IMR-90 (cell line): ENCODE measurements around the gene HOXA7. TPM values are rescaled to one million over a fixed set of nuclear protein-coding genes. Genes with fewer than 3 reads are reported as not detected.

Source experiments
- ATAC-seq: fragments of 200-7000 bp; cut with Tn5 transposase; 2 replicates; pipeline ENCODE4 v1.9.1; 2020; ENCODE audit warnings: low read depth, mild to moderate bottlenecking, moderate library complexity
- BruUV-seq: library from RNA; stranded (reverse); fragments of 400-500 nt; replicated peaks from 2 replicates; lab custom pipeline; 2021; lab: Mats Ljungman, UMichigan
- CTCF ChIA-PET: fragments of 300-600 bp; formaldehyde crosslinking; extraction: SDS; loops from one replicate; lab custom pipeline; 2021; ENCODE audit warnings: antibody characterized with exemption; lab: Yijun Ruan, JAX
- POLR2A ChIA-PET: fragments of 300-600 bp; sonication (Branson Sonifier 250); formaldehyde crosslinking; loops from one replicate; lab custom pipeline; 2022; ENCODE audit warnings: antibody characterized with exemption; ENCODE audit not compliant: unreplicated experiment; lab: Charles Lee
- DNase-seq: peaks from one replicate; pipeline ENCODE4 v3.0.0; 2013
- H2AFZ ChIP-seq: replicated peaks from 2 replicates; pipeline ENCODE3; 2013; ENCODE audit warnings: low read length, mild to moderate bottlenecking; ENCODE audit not compliant: poor library complexity
- H2AK5ac ChIP-seq: 2 replicates; pipeline ENCODE4 v1.6.1; 2013; ENCODE audit warnings: low read depth, low read length, inconsistent platforms
- H2AK9ac ChIP-seq: replicated peaks from 2 replicates; pipeline ENCODE3; 2013; ENCODE audit warnings: mild to moderate bottlenecking, low read depth, low read length, moderate library complexity; ENCODE audit not compliant: poor library complexity
- H2BK120ac ChIP-seq: 2 replicates; pipeline ENCODE4 v1.6.1; 2013; ENCODE audit warnings: low read depth, low read length, inconsistent platforms
- H2BK15ac ChIP-seq: 3 replicates; pipeline ENCODE4 v1.6.1; 2013; ENCODE audit warnings: low read depth, low read length, inconsistent platforms
- H2BK20ac ChIP-seq: 2 replicates; pipeline ENCODE4 v1.6.1; 2013; ENCODE audit warnings: low read depth, mild to moderate bottlenecking, inconsistent platforms, low read length, moderate library complexity
- H2BK5ac ChIP-seq: 2 replicates; pipeline ENCODE4 v1.6.1; 2013; ENCODE audit warnings: mild to moderate bottlenecking, low read depth, low read length, inconsistent platforms; ENCODE audit not compliant: poor library complexity, severe bottlenecking
- H3K14ac ChIP-seq: replicated peaks from 2 replicates; pipeline ENCODE4 v1.6.1; 2013; ENCODE audit warnings: low read depth, low read length, inconsistent platforms
- H3K18ac ChIP-seq: 2 replicates; pipeline ENCODE4 v1.6.1; 2013; ENCODE audit warnings: low read depth, low read length, control low read depth
- H3K23ac ChIP-seq: 2 replicates; pipeline ENCODE4 v1.6.1; 2013; ENCODE audit warnings: low read depth, low read length, inconsistent platforms
- H3K27ac ChIP-seq: 2 replicates; pipeline ENCODE4 v1.5.1; 2013; ENCODE audit warnings: mild to moderate bottlenecking, control low read depth, low read length; ENCODE audit not compliant: insufficient read depth
- H3K27me3 ChIP-seq: 2 replicates; pipeline ENCODE4 v1.6.1; 2013; ENCODE audit warnings: low read length; ENCODE audit not compliant: control insufficient read depth, insufficient read depth
- H3K36me3 ChIP-seq: 2 replicates; pipeline ENCODE4 v1.6.1; 2013; ENCODE audit warnings: low read length, mixed read lengths; ENCODE audit not compliant: control insufficient read depth, insufficient read depth
- H3K4ac ChIP-seq: 2 replicates; pipeline ENCODE4 v1.6.1; 2013; ENCODE audit warnings: low read depth, low read length, inconsistent platforms
- H3K4me1 ChIP-seq: 2 replicates; pipeline ENCODE4 v1.6.1; 2013; ENCODE audit warnings: low read length, mixed read lengths; ENCODE audit not compliant: control insufficient read depth, insufficient read depth
- H3K4me2 ChIP-seq: 2 replicates; pipeline ENCODE4 v1.6.1; 2013; ENCODE audit warnings: low read depth, mild to moderate bottlenecking, control low read depth, low read length, moderate library complexity
- H3K4me3 ChIP-seq: 2 replicates; pipeline ENCODE4 v1.5.1; 2013; ENCODE audit warnings: low read depth, mild to moderate bottlenecking, control low read depth, low read length, moderate library complexity; ENCODE audit not compliant: insufficient read depth
- H3K56ac ChIP-seq: 2 replicates; pipeline ENCODE4 v1.6.1; 2013; ENCODE audit warnings: low read length, inconsistent platforms; ENCODE audit not compliant: insufficient read depth; ENCODE audit errors: extremely low read depth
- H3K79me1 ChIP-seq, 2 experiments: 2 replicates each; pipeline ENCODE4 v1.6.1; 2013; ENCODE audit warnings: low read length in 2 of 2, inconsistent platforms in 1 of 2, low read depth in 1 of 2
- H3K9ac ChIP-seq: 2 replicates; pipeline ENCODE4 v1.6.1; 2013; ENCODE audit warnings: low read depth, low read length, control low read depth
- H3K9me1 ChIP-seq: 2 replicates; pipeline ENCODE4 v1.6.1; 2013; ENCODE audit warnings: low read length, inconsistent platforms; ENCODE audit not compliant: insufficient read depth
- H3K9me3 ChIP-seq: 2 replicates; pipeline ENCODE4 v1.6.1; 2013; ENCODE audit warnings: low read length; ENCODE audit not compliant: control insufficient read depth, insufficient read depth
- H4K20me1 ChIP-seq: 2 replicates; pipeline ENCODE4 v1.6.1; 2013; ENCODE audit warnings: low read length, inconsistent platforms; ENCODE audit not compliant: insufficient read depth
- H4K5ac ChIP-seq: 2 replicates; pipeline ENCODE4 v1.6.1; 2013; ENCODE audit warnings: mild to moderate bottlenecking, low read depth, low read length, control low read depth
- H4K8ac ChIP-seq, 2 experiments: 2 replicates each; pipeline ENCODE4 v1.6.1; 2013; ENCODE audit warnings: low read depth in 2 of 2, low read length in 2 of 2, control low read depth in 1 of 2, inconsistent platforms in 1 of 2
- H4K91ac ChIP-seq: 2 replicates; pipeline ENCODE4 v1.6.1; 2013; ENCODE audit warnings: low read depth, low read length, inconsistent platforms; ENCODE audit not compliant: insufficient read depth
- ELK1 ChIP-seq: fragments of 150-350 bp; IDR thresholded peaks from 2 replicates; pipeline ENCODE4 v1.6.1; 2016; ENCODE audit warnings: low read depth, mild to moderate bottlenecking, low read length, moderate library complexity, borderline replicate concordance
- MAFK ChIP-seq: IDR thresholded peaks from 2 replicates; pipeline ENCODE4 v1.6.1; 2012; ENCODE audit warnings: low read depth, low read length, improper control_type of control experiment
- MXI1 ChIP-seq: IDR thresholded peaks from 2 replicates; pipeline ENCODE4 v1.6.1; 2012; ENCODE audit warnings: low read depth, mild to moderate bottlenecking, low read length, moderate library complexity, borderline replicate concordance
- NFE2L2 ChIP-seq: fragments of 150-350 bp; IDR thresholded peaks from 2 replicates; pipeline ENCODE4 v1.6.1; 2016; ENCODE audit warnings: low read depth, mild to moderate bottlenecking, low read length
- RCOR1 ChIP-seq: IDR thresholded peaks from 2 replicates; pipeline ENCODE4 v1.6.1; 2012; ENCODE audit warnings: mild to moderate bottlenecking, low read length, improper control_type of control experiment; ENCODE audit not compliant: insufficient replicate concordance
- SMC3 ChIP-seq: fragments of 150-350 bp; IDR thresholded peaks from 2 replicates; pipeline ENCODE4 v1.6.1; 2016; ENCODE audit warnings: low read depth, mild to moderate bottlenecking, antibody characterized with exemption, low read length, moderate library complexity
- WGBS, 2 experiments: methylation state at CpG; one replicate each; pipeline versions ENCODE4 v1.1.5 to v1.1.7; 2013; ENCODE audit warnings: missing lambda C conversion rate in 2 of 2; ENCODE audit not compliant: insufficient read length in 1 of 2; ENCODE audit errors: extremely low coverage in 2 of 2; 5-methylcytosine and 5-hydroxymethylcytosine counted together
- dilution Hi-C: fragments of 300-500 bp; cut with HindIII; formaldehyde crosslinking; loops from one replicate; pipeline ENCODE4 v1.14.3; 2018; ENCODE audit warnings: low sequenced_read_pairs; ENCODE audit not compliant: unreplicated experiment
- in situ Hi-C: fragments of 300-500 bp; cut with MboI; formaldehyde crosslinking; loops from 3 replicates; pipeline ENCODE4 v1.14.3; 2019; ENCODE audit warnings: low sequenced_read_pairs, inconsistent platforms, mixed read lengths
- intact Hi-C: fragments of 100-400 bp; cut with micrococcal nuclease; formaldehyde crosslinking; loops from 2 replicates; pipeline ENCODE4 v1.10.0; 2022
- polyA plus RNA-seq, 3 experiments: library from polyadenylated mRNA; depleted of rRNA; stranded (reverse); fragments of >200 nt; gene quantifications; 2 replicates each; pipeline ENCODE4 v1.2.3, GENCODE V29; 2012; ENCODE audit warnings: low replicate concordance in 1 of 3
- total RNA-seq: library from RNA; depleted of rRNA; stranded (reverse); fragments of >200 nt; gene quantifications from 2 replicates; pipeline ENCODE4 v1.2.3, GENCODE V29; 2012

HOXA7 gene
- total and polyA plus RNA-seq, 2 of the 4 experiments (the other 2 are of a cell fraction), result 0.18 to 1.7 TPM

DNA sequence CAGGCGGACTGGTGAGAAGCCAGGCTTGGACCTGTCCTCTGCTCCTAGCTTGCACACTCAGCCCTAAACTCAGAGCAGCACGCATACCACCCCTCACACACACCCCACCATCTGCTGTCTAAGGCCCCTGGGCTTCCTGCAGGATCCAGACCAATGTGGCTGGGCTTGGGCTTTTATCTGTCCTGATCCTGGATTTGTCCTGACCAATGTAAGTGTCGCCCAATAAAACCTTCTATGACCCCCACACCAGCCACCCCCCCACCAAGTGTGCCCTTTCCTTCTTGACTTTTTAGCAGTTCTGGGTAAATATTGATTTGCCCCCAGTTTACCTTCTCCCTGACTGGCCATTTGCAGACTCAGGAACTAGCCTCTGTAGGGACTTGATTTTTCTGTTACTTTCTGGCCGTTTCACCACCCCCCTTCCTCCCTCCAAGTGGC lies 45.1 kb upstream of the HOXA7 start:
- Histone ChIP-seq H3K79me1 (no peaks in the 10 kb centered on the region), H3K27me3 (peaks cover 93% of the 10 kb centered on the region), H3K9me1 (peaks cover 5% of the 10 kb centered on the region; the same call in 1 of the 2 replicates), H4K8ac (no peak overlapping the region), H2AK9ac (no peak overlapping the region), H3K4me2 (no peak overlapping the region; the same call in 1 of the 2 replicates), H2BK120ac (no peak overlapping the region), H4K5ac (no peak overlapping the region), H3K23ac (0 out of 2 replicates have a peak overlapping the region, but pooled peaks have one; percentile 8), H3K14ac (no peak overlapping the region), H3K36me3 (no peaks in the 10 kb centered on the region), H3K9ac (no peak overlapping the region), H4K20me1 (peaks cover 24% of the 10 kb centered on the region), H3K9me3 (peaks cover 11% of the 10 kb centered on the region; the same call in 1 of the 2 replicates), H3K4me1 (peaks cover 2% of the 10 kb centered on the region; the same call in 1 of the 2 replicates), H2AFZ (no peak overlapping the region), H2BK15ac (no peak overlapping the region), H2BK5ac (no peak overlapping the region), H3K4ac (no peak overlapping the region), H4K91ac (no peak overlapping the region), H3K56ac (no peak overlapping the region), H2BK20ac (no peak overlapping the region), H3K4me3 (no peak overlapping the region), H2AK5ac (no peak overlapping the region), H3K18ac (no peak overlapping the region), H3K27ac (no peak overlapping the region)
- 38% methylated on average over 1 of the region's 4 CpGs; no CpG with 5 or more reads in 1 of the 2 experiments for WGBS, 2 experiments
- dilution Hi-C loops, result no loop called here
- no TSS peak for BruUV-seq
- ChIA-PET CTCF (no interaction called here), POLR2A (interaction anchor here (0.6 kb wide), 1 partner anchor 606 kb away, joined by 3 read pairs; no protein-coding TSS in a partner anchor)
- DNase-seq (no peak), ATAC-seq (no peak)
- intact Hi-C loops, result no loop called here
- in situ Hi-C loops, result loop anchor here (5.0 to 10.0 kb wide), 2 partner anchors 381 to 573 kb away; no protein-coding TSS in a partner anchor
- TF ChIP-seq SMC3, result no peak
- no peak for TF ChIP-seq NFE2L2
- TF ChIP-seq RCOR1, result no peak
- TF ChIP-seq ELK1, result no peak
- no peak for TF ChIP-seq MAFK
- no peak for TF ChIP-seq MXI1
